Parathyroid adenoma (tissue), 2 donors: ENCODE results near the gene DLGAP1.

ENCODE experiments used
- H2AFZ ChIP-seq: fragments of 300-600 bp; sonication (generic); one replicate; pipeline ENCODE4 v1.7.0; 2017; ENCODE audit warnings: antibody characterized with exemption, mild to moderate bottlenecking
- H3K27ac ChIP-seq: fragments of 300-600 bp; sonication (generic); one replicate; pipeline ENCODE4 v1.7.0; 2017
- H3K27me3 ChIP-seq: fragments of 300-600 bp; sonication (generic); one replicate; pipeline ENCODE4 v1.7.0; 2017; ENCODE audit warnings: low read length; ENCODE audit not compliant: control insufficient read depth, insufficient read depth
- H3K36me3 ChIP-seq: fragments of 300-600 bp; sonication (generic); one replicate; pipeline ENCODE4 v1.7.0; 2017; ENCODE audit warnings: low read length; ENCODE audit not compliant: control insufficient read depth, insufficient read depth
- H3K4me1 ChIP-seq: fragments of 300-600 bp; sonication (generic); one replicate; pipeline ENCODE4 v1.7.0; 2017; ENCODE audit warnings: control low read depth
- H3K4me2 ChIP-seq: fragments of 300-600 bp; sonication (generic); one replicate; pipeline ENCODE4 v1.7.0; 2017; ENCODE audit warnings: low read length
- H3K4me3 ChIP-seq: fragments of 300-600 bp; sonication (generic); one replicate; pipeline ENCODE4 v1.7.0; 2017; ENCODE audit warnings: low read depth, low read length
- H3K79me2 ChIP-seq: fragments of 300-600 bp; sonication (generic); one replicate; pipeline ENCODE4 v1.7.0; 2017; ENCODE audit warnings: control low read depth
- H3K9ac ChIP-seq: fragments of 300-600 bp; sonication (generic); one replicate; pipeline ENCODE4 v1.7.0; 2017; ENCODE audit warnings: mild to moderate bottlenecking
- H3K9me3 ChIP-seq: fragments of 300-600 bp; sonication (generic); one replicate; pipeline ENCODE4 v1.7.0; 2017; ENCODE audit warnings: low read length; ENCODE audit not compliant: control insufficient read depth
- CTCF ChIP-seq: fragments of 300-600 bp; sonication (generic); IDR thresholded peaks from one replicate; pipeline ENCODE4 v1.7.0; 2017; ENCODE audit warnings: antibody characterized with exemption, mild to moderate bottlenecking
- donor health status: primary hyperparathyroidism.

DLGAP1 gene

GRCh38 chr18:3717376-3718025, 737.6 kb downstream of the DLGAP1 start:
- no peak overlapping the region for H2AFZ ChIP-seq
- no peaks in the 10 kb centered on the region for H3K79me2 ChIP-seq
- no peak for TF ChIP-seq CTCF
- H3K4me1 ChIP-seq: no peaks in the 10 kb centered on the region
- H3K9ac ChIP-seq: no peak overlapping the region
- H3K9me3 ChIP-seq: no peaks in the 10 kb centered on the region
- H3K27me3 ChIP-seq: no peaks in the 10 kb centered on the region
- no peaks in the 10 kb centered on the region for H3K36me3 ChIP-seq
- H3K4me3 ChIP-seq: no peak overlapping the region
- H3K27ac ChIP-seq: no peak overlapping the region
- H3K4me2 ChIP-seq: no peak overlapping the region

- Histone ChIP-seq H3K9ac (no peak overlapping the region), H3K27ac (no peak overlapping the region), H3K36me3 (no peaks in the 10 kb centered on the region), H3K4me3 (no peak overlapping the region), H3K4me2 (no peak overlapping the region), H3K27me3 (no peaks in the 10 kb centered on the region), H3K9me3 (no peaks in the 10 kb centered on the region), H3K4me1 (no peaks in the 10 kb centered on the region), H3K79me2 (no peaks in the 10 kb centered on the region), H2AFZ (no peak overlapping the region)
- TF ChIP-seq CTCF: no peak
These were observed 738.9 kb downstream of the DLGAP1 start for GRCh38 chr18:3716116-3716660.

- no peak overlapping the region for H3K9ac ChIP-seq
- no peak overlapping the region for H3K4me2 ChIP-seq
- H3K79me2 ChIP-seq: no peaks in the 10 kb centered on the region
- no peaks in the 10 kb centered on the region for H3K9me3 ChIP-seq
- H3K36me3 ChIP-seq: no peaks in the 10 kb centered on the region
- no peaks in the 10 kb centered on the region for H3K27me3 ChIP-seq
- H2AFZ ChIP-seq: no peak overlapping the region
- TF ChIP-seq CTCF: no peak
- no peaks in the 10 kb centered on the region for H3K4me1 ChIP-seq
- no peak overlapping the region for H3K4me3 ChIP-seq
- H3K27ac ChIP-seq: no peak overlapping the region
These were observed 739.7 kb downstream of the DLGAP1 start for GRCh38 chr18:3715231-3716080.

GRCh38 chr18:3713708-3714107, 741.4 kb downstream of the DLGAP1 start:
- no peak for TF ChIP-seq CTCF
- Histone ChIP-seq H3K4me1 (no peaks in the 10 kb centered on the region), H2AFZ (no peak overlapping the region), H3K79me2 (no peaks in the 10 kb centered on the region), H3K27ac (no peak overlapping the region), H3K4me3 (no peak overlapping the region), H3K36me3 (no peaks in the 10 kb centered on the region), H3K4me2 (no peak overlapping the region), H3K9me3 (no peaks in the 10 kb centered on the region), H3K27me3 (no peaks in the 10 kb centered on the region), H3K9ac (no peak overlapping the region)
